GM21576 (cell line): Measurements from ENCODE around the gene MAMSTR.
"Not testable (repeated sequence)": the region's sequence is repeated elsewhere in the genome, so short reads cannot be mapped to it uniquely, and the experiment has no call there.

Experiments used
- ATAC-seq: cut with Tn5 transposase; IDR thresholded peaks from one replicate; pipeline ENCODE4 v1.9.1; 2021; ENCODE audit warnings: mild to moderate bottlenecking, moderate library complexity; ENCODE audit not compliant: unreplicated experiment

MAMSTR gene, protein sequence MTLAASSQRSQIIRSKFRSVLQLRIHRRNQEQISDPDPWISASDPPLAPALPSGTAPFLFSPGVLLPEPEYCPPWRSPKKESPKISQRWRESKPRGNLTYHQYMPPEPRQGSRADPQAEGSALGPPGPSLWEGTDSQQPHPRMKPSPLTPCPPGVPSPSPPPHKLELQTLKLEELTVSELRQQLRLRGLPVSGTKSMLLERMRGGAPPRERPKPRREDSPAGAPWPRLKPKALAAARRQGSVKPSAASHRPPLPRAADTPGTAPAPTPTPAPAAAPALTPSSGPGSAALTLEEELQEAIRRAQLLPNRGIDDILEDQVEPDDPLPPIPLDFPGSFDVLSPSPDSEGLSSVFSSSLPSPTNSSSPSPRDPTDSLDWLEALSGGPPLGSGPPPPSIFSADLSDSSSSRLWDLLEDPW

DNA sequence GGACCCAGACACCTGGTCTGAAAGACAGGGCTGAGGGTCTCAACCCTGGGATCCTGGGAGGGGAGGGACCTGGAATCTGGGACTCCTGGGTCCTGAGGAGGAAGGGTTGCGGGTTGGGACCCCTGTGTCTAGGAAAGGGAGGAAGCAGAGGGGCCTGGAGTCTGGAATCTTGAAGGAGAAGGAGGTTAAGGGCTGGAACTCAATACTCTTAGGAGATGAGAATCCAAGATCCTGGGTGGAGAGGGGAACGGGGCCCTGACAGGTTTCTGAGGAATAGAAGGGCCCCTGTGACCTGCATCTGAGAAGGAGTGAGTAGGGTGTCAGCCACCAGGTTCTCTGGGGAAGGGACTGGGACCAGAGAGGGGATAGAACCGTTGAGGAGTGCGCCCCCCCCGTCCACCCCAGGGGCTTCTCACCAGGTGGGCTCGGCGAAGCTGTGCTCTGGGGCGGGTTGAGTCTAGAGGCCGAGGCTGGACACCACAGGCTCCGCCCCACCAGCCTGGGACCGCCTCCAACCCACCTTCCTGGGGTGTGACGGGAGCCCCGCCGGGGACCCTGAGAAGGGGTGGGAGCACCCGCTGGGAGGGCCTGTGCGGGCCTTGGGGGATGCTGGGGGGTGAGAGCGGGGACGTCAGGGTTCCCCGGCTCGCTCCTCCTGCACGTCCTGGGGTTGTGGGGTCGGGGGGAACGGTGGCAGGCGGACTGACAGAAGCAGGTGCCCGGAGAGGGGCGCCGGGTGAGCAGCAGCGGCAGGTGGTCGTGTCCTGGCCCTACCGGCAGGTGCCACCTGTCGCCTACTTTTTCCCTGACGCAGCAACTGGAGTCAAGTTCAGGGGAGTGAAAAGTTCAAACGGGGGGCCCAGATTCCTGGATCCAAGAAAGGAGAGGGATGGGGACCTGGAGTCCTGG, at the start of gene MAMSTR:
MAMSTR (minus strand) TSS at position 463 of the 909 bp plus-strand sequence. CDS start 694 bp downstream, outside the sequence.
- ATAC-seq: no peak

DNA sequence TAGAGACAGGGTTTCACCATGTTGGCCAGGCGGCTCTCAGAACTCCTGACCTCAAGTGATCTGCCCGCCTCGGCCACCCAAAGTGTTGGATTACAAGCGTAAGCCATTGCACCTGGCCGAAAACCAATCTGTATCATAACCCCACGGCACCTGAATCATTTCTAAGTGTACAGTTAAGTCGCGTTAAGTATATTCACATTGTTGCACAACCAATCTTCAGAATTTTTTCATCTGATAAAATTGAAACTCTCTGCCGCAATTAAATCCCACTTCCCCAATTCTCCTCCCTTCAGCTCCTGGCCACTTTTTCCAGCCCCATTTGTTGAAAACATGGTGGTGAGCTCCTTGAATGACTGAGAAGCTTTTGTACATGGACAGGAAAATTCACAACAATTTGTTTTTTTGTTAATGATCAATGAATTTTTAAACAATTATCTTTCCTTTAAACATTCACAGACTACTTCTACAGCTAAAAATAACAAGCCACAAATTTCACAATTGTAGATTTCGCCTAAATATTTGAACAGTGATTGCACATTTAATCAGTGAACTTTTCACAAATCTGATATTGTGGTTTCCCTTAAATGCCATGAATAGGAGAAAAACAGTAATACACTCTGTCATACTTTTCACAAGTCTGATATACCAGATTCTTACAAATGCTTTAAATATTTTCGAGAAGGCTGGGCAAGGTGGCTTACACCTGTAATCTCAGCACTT, 49.6 kb upstream of the MAMSTR start:
- no peak for ATAC-seq

DNA sequence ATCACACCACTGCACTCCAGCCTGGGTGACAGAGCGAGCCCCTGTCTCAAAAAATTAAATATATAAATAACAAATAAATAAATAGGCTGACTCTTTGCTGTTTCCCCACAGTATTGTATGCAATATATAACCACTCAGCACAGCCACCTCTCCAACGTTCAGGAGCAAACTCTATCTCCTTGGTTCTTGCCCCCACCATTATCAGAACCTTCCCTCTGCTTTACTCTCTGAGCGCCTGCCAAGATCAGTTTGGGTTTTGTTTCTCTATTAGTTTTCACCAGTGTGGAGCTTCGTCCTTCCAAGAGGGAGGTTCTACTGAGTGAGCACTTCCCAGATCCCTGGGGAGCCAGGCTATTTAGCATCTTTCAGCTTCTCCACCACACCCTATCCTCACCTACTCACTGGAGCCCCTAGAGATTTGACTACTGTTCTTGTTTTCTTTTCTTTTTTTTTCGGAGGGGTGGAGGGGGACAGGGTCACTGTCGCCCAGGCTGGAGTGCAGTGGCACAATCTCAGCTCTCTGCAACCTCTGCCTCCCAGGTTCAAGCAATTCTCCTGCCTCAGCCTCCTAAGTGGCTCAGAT, 48.7 kb upstream of the MAMSTR start:
- ATAC-seq: not testable (repeated sequence)

DNA sequence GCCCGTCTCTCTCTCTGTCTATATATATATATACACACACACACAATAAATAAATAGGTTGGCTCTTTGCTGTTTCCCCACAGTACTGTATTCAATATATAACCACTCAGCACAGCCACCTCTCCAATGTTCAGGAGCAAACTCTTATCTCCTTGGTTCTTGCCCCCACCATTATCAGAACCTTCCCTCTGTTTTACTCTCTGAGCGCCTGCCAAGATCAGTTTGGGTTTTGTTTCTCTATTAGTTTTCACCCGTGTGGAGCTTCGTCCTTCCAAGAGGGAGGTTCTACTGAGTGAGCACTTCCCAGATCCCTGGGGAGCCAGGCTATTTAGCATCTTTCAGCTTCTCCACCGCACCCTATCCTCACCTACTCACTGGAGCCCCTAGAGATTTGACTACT, 46.3 kb upstream of the MAMSTR start:
- not testable (repeated sequence) for ATAC-seq

DNA sequence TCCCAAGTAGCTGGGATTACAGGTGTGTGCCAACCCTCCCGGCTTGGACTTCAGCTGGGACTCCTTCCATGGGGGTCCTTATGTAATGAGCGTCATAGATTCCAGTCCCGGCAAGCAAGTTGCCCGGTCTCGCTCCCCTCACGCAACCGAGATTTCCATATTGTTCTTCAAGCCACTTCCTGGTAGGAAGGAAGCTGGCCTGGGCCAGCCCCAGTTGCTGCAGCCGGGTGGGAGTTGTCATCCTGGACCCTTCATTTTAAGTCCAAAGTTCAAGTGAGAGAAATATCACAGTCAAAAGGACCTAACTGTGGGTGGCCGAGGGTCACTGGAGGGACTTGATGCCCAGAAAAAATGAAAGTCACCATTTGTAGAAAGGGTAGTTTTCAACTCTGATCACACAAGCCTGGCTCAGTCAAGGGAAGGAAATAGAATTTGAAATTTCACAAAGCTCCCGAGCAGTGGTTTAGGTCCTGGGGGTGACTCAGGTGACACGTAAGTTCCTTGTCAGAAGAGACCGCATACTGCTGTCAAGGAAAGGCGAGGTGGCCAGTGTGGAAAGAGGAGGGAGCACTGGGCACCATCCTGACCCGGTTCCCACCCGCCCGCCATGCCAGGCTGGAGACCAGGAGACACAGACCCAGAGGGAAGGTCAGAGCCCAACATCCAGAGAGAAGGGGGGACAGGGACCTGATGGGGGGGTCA, 41.1 kb upstream of the MAMSTR start:
- no peak for ATAC-seq

DNA sequence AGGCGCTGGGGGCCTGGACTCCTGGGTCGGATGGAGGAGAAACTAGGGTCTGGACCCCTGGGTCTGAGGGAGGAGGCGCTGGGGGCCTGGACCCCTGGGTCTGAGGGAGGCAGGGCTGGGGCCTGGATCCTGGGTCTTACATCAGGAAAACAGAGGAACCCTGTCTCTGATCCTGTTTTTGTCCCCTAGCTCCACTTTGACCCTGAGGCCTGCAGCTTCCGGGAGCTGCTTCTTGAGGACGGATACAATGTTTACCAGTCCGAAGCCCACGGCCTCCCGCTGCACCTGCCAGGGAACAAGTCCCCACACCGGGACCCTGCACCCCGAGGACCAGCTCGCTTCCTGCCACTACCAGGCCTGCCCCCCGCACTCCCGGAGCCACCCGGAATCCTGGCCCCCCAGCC, 38.2 kb upstream of the MAMSTR start:
- no peak for ATAC-seq

DNA sequence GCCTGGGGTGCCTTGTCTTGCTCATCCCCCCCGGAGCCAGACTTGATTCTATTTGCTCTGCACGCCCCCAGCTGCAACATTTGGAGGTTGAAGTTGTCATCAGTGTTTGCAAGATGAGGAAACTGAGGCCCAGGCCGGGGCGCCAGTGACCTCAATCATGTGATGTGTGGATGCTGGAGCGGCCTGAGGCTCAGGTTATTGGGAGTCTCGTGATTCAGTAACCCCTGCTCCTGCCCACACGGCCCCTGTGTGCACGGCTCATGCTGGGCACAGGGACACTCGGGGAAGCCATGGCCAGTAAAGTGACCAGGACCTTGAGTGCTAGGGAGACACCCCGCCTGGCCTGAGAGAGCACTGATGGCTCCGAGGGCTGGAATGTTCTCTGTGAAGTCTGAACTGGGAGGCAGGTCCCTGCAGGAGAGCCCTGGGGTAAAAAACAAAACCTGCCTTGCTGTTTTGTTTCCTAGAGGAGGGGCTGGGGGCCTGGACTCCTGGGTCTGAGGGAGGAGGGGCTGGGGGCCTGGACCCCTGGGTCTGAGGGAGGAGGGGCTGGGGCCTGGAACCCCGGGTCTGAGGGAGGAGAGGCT, 37.7 kb upstream of the MAMSTR start:
- no peak for ATAC-seq

DNA sequence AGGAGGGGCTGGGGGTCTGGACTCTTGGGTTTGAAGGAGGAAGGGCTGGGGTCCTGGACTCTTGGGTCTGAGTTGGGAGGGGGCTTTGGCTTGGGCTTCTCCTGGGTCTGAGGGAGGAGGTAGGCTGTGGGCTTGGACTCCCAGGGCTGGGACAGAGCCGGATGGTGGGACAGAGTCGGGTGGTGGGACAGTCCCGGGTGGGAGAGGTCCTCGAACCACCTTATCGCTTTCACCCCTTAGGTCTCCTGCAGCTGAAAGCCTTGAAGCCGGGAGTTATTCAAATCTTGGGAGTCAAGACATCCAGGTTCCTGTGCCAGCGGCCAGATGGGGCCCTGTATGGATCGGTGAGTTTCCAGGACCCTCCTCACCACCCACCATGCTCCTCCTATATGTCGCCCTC, 37.2 kb upstream of the MAMSTR start:
- ATAC-seq: no peak

DNA sequence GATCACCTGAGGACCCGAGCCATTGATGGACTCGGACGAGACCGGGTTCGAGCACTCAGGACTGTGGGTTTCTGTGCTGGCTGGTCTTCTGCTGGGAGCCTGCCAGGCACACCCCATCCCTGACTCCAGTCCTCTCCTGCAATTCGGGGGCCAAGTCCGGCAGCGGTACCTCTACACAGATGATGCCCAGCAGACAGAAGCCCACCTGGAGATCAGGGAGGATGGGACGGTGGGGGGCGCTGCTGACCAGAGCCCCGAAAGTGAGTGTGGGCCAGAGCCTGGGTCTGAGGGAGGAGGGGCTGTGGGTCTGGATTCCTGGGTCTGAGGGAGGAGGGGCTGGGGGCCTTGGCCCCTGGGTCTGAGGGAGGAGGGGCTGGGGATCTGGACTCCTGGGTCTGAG, 36.7 kb upstream of the MAMSTR start:
- no peak for ATAC-seq

DNA sequence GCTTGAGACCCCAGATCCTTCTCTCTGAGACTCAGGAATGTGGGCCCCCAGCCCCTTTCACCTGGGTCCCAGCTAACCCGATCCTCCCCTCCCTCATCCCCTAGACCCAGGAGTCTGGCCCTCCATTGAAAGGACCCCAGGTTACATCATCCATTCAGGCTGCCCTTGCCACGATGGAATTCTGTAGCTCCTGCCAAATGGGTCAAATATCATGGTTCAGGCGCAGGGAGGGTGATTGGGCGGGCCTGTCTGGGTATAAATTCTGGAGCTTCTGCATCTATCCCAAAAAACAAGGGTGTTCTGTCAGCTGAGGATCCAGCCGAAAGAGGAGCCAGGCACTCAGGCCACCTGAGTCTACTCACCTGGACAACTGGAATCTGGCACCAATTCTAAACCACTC, 36.3 kb upstream of the MAMSTR start:
- no peak for ATAC-seq

DNA sequence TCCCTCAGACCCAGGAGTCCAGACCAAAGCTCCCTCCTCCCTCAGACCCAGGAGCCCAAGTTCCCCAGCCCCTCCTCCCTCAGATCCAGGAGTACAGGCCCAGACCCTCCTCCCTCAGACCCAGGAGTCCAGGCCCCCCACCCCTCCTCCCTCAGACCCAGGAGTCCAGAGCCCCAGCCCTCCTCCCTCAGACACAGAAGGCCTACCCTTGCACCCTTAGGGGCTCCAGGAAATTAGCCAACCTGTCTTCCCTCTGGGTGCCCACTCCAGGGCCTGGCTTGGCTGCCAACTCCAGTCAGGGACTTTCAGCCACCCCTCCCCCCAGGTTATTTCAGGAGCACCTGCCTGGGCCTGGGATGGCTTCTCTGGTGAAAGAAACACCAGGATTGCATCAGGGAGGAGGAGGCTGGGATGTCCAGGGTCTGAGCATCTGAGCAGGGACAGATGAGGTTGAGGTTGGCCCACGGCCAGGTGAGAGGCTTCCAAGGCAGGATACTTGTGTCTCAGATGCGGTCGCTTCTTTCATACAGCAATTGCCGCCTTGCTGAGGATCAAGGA, 35.6 kb upstream of the MAMSTR start, which contains the start of gene FGF21:
FGF21 (plus strand) TSS at position 441 of the 558 bp plus-strand sequence. CDS start 713 bp downstream, outside the sequence.
- ATAC-seq: no peak

DNA sequence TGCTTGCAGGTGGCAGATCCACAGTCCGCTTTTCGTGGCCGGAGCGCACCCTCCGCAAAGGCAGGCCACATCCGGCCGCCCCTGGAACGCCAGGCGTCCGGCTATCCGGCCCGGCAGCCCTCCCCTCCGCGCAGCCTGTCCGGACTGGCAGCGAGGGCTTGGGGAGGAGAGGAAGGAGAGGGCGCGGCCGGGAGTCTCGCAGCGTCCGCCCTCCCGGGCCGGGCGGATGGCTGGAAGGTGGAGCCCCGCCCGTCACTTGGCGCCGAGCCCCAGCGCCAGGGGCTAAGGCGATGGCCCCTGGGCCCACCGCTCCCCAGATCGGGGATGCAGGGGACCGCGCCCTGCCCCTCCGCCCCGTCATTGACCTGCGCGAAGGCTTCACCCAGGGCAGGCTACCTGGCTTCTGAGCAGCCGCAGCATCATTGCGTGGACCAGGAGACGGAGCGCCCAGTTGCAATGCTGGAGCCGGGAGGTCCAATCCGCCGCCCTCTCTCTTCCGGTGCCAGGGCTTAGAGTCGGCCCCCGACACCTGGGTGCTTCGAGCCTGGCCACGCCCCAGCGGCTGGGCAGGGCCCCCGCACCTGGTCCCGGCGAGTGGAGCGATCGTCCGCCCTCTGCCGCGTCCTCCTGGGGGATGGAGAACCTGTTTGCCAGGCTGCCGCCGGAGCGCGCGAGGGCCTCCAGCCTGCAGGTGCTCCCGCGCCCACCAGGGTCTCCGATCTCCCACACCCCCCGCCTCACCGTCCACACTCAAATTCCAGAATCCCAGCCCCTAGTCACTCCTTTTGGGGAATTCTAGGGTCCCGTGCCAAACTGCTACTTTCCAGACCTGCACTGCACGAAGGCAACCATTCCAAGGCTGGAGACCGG, 33.2 kb upstream of the MAMSTR start, which contains the start of gene FUT1:
FUT1 (minus strand) TSS at position 146 of the 870 bp plus-strand sequence. CDS start 1,360 bp downstream, outside the sequence.
- ATAC-seq: no peak

DNA sequence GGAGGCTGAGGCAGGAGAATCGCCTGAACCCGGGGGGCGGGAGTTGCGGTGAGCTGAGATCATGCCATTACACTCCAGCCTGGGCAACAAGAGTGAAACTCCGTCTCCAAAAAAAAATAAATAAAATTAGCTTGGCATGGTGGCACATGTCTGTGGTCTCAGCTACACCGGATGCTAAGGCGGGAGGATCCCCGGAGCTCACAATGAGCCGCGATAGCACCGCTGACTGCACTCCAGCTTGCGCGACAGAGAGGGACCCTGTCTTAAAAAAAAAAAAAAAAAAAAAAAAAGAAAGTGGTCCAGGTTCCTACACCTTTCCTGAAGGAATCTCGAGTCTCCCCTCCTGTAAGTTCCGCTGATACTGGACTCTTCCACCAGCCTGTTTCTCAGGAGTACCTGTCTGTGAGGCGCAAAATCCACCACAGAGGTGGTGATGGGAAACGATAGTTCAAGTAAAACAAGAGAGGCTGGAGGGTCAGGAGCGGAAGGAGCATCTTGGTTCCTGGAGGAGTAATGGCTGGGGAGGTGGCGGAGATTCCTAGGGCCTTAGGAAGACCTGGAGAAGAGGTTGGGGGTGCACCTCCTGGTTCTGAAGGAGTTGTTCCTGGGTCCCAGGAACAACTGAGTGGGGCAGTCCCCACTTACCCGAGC, 32.4 kb upstream of the MAMSTR start:
- ATAC-seq: no peak

DNA sequence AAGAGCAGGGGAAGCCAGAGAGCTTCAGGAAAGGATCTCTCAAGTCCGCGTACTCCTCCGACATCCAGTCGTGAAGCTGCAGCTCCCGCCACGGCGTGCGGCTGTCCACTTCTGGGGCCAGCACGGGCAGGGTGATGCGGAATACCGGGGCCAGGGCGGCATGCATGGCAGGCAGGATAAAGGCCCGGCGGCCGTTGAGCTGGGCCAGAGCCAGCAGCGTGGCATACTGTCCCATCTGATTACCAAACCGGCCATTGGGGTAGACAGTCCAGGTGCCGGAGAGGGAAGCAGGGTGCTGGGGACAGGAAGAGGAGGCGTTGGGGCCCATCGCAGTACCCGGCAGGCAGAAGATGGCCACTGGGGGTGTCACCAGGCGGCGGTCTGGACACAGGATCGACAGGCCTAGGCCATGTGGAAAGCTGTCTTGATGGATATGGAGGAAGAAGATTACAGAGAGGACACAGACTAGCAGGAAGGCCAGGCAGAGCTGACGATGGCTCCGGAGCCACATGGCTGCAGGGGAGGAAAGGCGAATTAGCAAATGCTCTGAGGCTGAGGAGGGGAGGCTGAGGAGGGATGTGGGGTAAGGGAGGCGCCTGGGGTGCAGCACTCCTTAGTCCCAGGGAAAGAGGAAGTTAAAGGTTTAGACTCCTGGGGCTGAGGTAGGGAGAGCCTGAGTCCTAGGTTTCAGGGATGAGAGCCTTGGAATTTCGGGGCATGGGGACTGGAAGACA, 31.4 kb upstream of the MAMSTR start:
- ATAC-seq: no peak

DNA sequence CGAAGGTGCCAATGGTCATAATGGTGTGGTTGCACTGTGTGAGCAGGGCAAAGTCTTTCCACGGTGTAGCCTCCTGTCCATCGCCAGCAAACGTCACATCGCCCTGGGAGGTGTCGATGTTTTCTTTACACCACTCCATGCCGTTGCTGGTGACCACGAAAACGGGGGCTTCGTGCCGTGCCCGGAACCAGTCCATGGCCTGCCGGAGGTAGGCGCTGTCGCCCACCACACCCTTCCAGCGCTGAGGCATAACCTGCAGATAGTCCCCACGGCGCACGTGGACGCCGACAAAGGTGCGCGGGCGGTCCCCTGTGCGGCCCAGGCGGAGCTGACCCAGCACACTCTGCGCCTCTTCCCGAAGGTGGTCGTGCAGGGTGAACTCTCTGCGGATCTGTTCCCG, 30.8 kb upstream of the MAMSTR start:
- ATAC-seq: no peak

DNA sequence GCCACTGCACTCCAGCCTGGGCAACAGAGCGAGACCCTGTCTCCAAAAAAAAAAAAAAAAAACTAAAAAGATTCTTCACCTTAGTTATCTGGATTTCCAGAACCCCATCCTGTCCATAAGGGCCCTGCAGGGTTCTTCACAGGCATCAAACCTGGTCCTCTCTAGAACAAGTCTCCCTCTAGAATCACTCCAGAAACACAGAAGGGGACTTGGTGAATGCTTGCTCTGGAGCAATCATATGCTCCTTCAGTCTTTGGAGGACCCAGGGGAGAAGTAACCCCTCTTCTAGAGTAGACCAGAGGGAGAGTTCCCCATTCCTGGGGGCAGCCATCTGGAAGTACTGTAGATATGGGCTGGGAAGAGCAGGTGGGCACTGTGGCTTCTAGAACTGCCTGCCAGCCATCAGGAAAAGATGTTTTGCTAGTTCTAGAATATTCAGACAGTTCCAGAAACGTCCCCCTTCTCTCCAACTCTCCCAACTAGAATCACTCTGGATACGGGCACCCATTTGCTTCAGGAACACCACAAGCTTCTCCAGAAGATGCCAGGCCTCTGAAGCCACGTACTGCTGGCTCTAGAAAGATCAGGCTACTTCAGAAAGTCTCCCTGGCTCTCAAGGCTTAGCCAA, 30.2 kb upstream of the MAMSTR start:
- ATAC-seq: no peak
